GM18951 (cell line): ENCODE results near the gene GSKIP.

Experiments used
- POLR2A ChIP-seq: IDR thresholded peaks from 4 replicates; pipeline ENCODE4 v1.6.1; 2011; ENCODE audit warnings: mild to moderate bottlenecking; ENCODE audit not compliant: insufficient read length, insufficient read depth; ENCODE audit errors: extremely low read depth
- in situ Hi-C: fragments of 300-500 bp; cut with MboI; formaldehyde crosslinking; loops from one replicate; pipeline ENCODE4 v1.12.0; 2022; ENCODE audit warnings: low sequenced_read_pairs, mixed read lengths, inconsistent platforms; ENCODE audit not compliant: unreplicated experiment

GSKIP gene

DNA sequence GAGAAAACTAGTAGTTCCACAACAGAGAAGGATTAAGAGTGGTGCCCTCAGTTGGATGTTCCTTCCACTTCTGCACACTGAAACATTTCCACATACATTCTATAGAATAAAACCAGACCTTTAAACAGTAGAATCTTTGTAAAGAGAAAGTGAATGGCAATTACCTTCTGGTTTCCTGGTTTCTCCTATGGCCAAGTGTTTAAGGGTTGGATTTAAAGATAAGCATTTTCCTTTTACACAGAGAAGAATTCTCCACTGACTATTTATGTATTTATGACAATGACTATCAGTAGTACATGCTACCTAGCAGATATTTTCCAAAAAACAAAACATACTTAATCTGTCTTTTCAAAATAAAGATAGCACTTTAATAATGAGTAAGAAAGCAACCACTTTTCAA, 3.4 kb upstream of the GSKIP start:
- no peak for TF ChIP-seq POLR2A
- in situ Hi-C loops: no loop called here

DNA sequence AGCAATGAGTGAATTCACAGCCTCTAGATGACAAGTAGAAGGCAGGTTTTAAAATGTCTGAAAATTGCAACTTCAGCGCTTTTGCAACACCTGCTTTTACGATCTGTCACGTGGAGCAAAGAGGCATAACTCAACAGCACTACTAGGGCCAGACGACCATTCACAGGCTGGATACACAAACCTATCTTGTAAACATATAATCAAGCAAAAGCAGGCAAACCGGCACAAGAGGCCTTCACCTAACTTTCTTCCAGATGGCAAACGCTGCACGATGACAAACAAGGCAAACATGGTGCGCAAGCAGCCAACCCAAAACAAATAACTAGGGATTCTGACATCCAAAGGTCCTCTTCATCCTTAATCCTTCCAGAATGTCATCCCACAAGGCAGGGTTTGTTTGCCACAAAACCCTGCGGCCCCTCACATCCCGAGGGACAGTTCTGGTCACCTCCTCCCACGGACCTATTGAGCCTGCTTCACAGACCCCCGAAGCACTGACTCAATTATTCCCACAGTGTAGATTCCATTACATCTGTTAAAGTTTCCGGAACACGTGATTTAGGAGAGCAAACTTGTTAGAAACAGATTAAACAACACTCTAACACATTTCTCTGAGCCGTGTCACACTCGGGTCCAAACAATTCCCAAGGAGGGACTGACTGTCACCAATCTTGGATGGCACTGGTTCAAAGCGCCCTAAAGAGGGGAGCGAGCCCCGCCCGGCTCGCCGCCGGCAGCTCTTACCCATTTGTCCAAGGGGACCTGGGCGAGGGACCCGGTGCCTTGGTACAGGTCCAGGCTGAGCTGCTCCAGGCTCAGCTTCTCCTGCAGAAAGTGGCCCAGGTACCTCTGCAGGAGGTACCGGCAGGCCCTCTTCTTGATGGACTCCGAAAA, 1.0 kb upstream of the GSKIP start:
- no peak for TF ChIP-seq POLR2A
- in situ Hi-C loops: no loop called here

- in situ Hi-C loops: no loop called here
- no peak for TF ChIP-seq POLR2A
Measured at GRCh38 chr14:96363751-96364336, 518 bp downstream of the GSKIP start.

DNA sequence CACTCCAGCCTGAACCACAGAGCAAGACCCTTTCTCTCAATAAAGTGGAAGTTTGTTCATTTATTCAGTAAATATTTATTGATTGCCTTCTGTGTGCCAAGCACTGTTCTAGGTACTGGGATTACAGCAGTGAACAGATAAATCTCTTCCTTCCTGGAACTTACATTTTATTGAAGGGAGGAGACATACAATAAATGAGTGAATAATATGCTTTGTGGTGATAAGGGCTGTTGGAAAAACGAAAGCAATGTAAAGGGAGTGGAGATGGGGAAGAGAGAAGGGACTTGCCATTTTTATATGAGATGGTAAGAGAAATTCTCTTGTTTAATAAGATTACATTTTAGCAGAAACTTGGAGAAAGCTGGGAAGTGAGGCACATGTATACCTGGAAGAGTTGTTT, 1.6 kb downstream of the GSKIP start:
- in situ Hi-C loops: no loop called here
- no peak for TF ChIP-seq POLR2A

DNA sequence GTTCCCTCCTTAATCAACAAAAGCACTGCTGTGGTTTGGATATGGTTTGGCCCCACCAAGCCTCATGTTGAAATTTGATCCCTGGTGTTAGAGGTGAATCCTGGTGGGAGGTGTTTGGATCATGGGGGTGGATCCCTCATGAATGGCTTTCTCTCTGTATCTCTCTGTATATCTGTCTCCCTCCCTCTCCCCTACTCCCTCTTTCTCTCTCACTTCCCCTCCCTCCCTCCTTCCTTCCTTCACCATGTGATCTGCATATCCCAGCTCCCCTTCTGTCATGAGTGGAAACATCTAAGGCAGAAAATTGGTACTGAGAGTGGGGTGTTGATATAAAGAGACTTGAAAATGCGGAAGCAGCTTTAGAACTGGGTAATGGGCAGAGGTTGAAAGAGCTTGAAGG, 5.2 kb downstream of the GSKIP start:
- no peak for TF ChIP-seq POLR2A
- in situ Hi-C loops: no loop called here

GRCh38 chr14:96370528-96370927, 7.2 kb downstream of the GSKIP start:
- TF ChIP-seq POLR2A: no peak
- in situ Hi-C loops: no loop called here

DNA sequence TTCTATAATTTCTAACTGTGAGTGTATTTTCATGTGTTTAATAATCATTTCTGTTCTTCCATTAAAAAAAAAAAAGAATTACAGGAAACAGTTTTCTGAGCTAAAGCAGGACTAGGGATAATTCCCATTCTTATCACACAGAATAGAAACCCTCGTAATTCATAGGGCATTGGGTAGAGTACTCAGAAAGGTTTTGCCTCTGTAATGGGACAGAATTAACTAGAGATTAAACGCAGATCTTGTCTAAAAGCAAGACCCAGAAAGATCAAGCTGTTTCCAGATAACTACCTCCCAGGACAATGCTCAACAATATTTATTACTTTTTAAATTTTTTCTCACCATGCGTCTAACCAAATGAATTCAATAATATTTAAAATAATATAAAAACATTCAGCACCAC, 10.2 kb downstream of the GSKIP start:
- in situ Hi-C loops: no loop called here
- no peak for TF ChIP-seq POLR2A

- in situ Hi-C loops: no loop called here
- TF ChIP-seq POLR2A: no peak
Measured at GRCh38 chr14:96376093-96376492, 12.8 kb downstream of the GSKIP start.

DNA sequence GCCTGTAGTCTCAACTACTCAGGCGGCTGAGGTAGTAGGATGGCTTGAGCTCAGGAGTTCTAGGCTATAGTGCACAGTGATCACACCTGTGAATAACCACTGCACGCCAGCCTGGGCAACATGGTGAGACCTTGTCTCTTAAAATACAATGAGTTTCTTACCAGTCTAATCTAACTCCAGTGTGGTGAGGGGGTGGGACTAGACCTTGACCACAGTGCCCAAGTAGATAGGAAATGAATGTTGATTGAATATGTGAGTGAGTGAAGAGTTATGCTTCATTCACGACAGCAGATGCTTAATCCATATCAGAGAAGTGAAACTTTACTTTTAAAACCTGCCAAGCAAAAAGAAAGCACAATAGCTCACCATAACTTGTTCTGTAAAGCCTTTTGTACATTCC, 17.4 kb downstream of the GSKIP start:
- no peak for TF ChIP-seq POLR2A
- in situ Hi-C loops: no loop called here

DNA sequence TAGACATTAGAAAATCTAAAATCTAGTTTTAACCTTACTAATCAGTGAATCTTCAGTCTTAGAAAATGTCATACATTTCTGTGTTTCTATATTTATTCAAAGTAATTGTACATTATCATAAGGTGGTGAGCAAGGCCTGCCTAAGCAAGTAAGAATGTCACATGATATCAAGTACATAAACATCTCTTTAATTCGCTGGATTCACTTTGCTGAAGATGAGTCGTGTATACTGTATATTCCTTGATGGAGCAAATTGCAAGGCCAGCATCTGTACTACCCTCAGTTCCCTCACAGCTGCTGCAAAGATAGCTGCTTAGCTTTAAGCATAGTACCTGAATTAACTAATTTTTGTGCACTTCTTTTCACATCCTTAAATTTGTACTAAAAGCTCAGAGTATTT, 20.1 kb downstream of the GSKIP start:
- TF ChIP-seq POLR2A: no peak
- in situ Hi-C loops: no loop called here

DNA sequence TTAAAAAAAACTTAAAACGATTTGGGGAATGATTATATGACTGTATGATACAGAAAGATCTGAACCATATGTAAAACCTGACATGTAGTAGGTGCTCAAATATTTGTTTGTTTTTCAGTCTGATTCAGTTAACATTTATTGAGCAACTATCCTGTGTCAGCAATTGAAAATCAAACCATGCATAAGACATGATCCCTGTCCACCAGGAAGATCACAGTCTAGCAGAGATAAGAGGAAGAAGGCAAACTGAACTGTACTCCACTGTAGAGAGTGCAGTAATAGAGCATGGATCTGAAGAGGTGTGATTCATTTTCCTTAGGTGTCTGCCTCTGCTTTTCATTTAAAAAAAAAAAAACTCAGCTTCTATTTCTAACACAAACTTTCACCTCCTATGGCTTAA, 20.7 kb downstream of the GSKIP start:
- in situ Hi-C loops: no loop called here
- no peak for TF ChIP-seq POLR2A

DNA sequence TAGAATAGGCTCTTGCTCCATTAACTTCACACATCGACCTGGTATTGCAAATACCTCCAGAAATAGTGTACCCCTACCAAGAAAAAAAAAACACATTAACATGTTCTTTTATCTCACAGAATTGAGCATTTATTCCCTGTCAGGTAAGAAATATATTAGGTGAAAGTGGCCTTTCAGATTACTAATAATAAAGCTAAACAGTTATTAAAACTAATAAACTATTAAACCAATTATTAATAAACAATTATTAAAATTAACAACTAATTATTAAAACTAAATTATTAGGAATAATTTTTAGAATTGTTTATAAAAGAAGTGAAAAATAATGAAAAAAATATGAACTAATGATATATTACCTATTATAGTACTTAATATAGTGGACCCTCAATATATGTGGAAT, 21.4 kb downstream of the GSKIP start:
- in situ Hi-C loops: no loop called here

GRCh38 chr14:96385385-96385784, 22.1 kb downstream of the GSKIP start:
- no peak for TF ChIP-seq POLR2A
- in situ Hi-C loops: no loop called here

More for the DNA sequence above, 21.4 kb downstream of the GSKIP start:
- no peak for TF ChIP-seq POLR2A

DNA sequence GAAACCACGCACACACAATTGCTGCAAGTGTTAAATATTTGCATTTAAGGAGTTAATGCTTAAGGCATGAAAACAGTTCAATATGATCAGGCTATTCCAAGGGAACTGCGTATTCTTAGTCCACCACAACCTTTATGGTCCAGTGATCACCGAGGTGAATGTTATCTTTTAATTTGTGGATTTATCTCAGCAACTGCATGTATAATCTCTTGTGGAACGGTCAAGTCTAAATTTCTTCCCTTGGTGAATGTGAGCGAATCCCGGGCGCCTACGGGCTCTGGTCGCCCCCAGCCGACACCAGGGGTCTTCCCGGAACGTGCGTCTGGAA, 27.6 kb downstream of the GSKIP start:
- no peak for TF ChIP-seq POLR2A
- in situ Hi-C loops: no loop called here
